Memory B cell (primary cell): Measurements from ENCODE around the gene PAX8.

ENCODE experiments used
- ATAC-seq: fragments of 150-1000 bp; cut with Tn5 transposase; 2 replicates; pipeline ENCODE4 v1.10.0; 2021; ENCODE audit warnings: low read depth, mild to moderate bottlenecking, moderate library complexity
- DNase-seq, 2 donors: peaks; one replicate each; pipeline ENCODE4 v3.0.0; 2022; ENCODE audit warnings: low spot score in 2 of 2
- H3K27ac Mint-ChIP-seq: one replicate; pipeline ENCODE4 v1.8.0; 2022; ENCODE audit warnings: mild to moderate bottlenecking, moderate library complexity, mixed read lengths
- H3K27me3 Mint-ChIP-seq: one replicate; pipeline ENCODE4 v1.8.0; 2022; ENCODE audit warnings: mixed read lengths
- H3K36me3 Mint-ChIP-seq: one replicate; pipeline ENCODE4 v1.8.0; 2022; ENCODE audit warnings: mild to moderate bottlenecking, mixed read lengths
- H3K4me1 Mint-ChIP-seq: one replicate; pipeline ENCODE4 v1.8.0; 2022; ENCODE audit warnings: mixed read lengths
- H3K4me3 Mint-ChIP-seq: one replicate; pipeline ENCODE4 v1.8.0; 2022; ENCODE audit warnings: mild to moderate bottlenecking, moderate library complexity, mixed read lengths
- H3K9me3 Mint-ChIP-seq: one replicate; pipeline ENCODE4 v1.8.0; 2022; ENCODE audit warnings: mixed read lengths

PAX8 gene

GRCh38 chr2:113209646-113210171 lies 69.0 kb downstream of the PAX8 start:
- Mint-ChIP-seq H3K4me3 (no peak overlapping the region), H3K9me3 (no peaks in the 10 kb centered on the region), H3K27me3 (peaks cover 8% of the 10 kb centered on the region), H3K27ac (peak overlapping the region; percentile 76), H3K36me3 (no peaks in the 10 kb centered on the region), H3K4me1 (peaks cover 11% of the 10 kb centered on the region)
- ATAC-seq (no peak), DNase-seq (no peak)

- Mint-ChIP-seq H3K27me3 (peaks cover 6% of the 10 kb centered on the region), H3K27ac (no peak overlapping the region), H3K4me1 (peaks cover 16% of the 10 kb centered on the region), H3K36me3 (no peaks in the 10 kb centered on the region), H3K9me3 (no peaks in the 10 kb centered on the region), H3K4me3 (no peak overlapping the region)
- ATAC-seq (no peak), DNase-seq (no peak)
These were observed 69.6 kb downstream of the PAX8 start for GRCh38 chr2:113209011-113209645.

GRCh38 chr2:113208396-113208795 lies 70.3 kb downstream of the PAX8 start:
- H3K27ac Mint-ChIP-seq = peak overlapping the region; percentile 16
- ATAC-seq (no peak), DNase-seq (no peak)
- no peaks in the 10 kb centered on the region for H3K9me3 Mint-ChIP-seq
- H3K4me1 Mint-ChIP-seq = peaks cover 20% of the 10 kb centered on the region
- no peak overlapping the region for H3K4me3 Mint-ChIP-seq
- H3K27me3 Mint-ChIP-seq = peaks cover 6% of the 10 kb centered on the region
- peaks cover 2% of the 10 kb centered on the region for H3K36me3 Mint-ChIP-seq

- H3K27me3 Mint-ChIP-seq = no peaks in the 10 kb centered on the region
- H3K9me3 Mint-ChIP-seq = no peaks in the 10 kb centered on the region
- H3K4me1 Mint-ChIP-seq = peaks cover 25% of the 10 kb centered on the region
- no peak overlapping the region for H3K4me3 Mint-ChIP-seq
- DNase-seq (no peak), ATAC-seq (no peak)
- no peak overlapping the region for H3K27ac Mint-ChIP-seq
- H3K36me3 Mint-ChIP-seq = peaks cover 3% of the 10 kb centered on the region
These were observed 71.7 kb downstream of the PAX8 start for GRCh38 chr2:113207021-113207420.

GRCh38 chr2:113206251-113206650 lies 72.5 kb downstream of the PAX8 start:
- peak overlapping the region; percentile 9 for H3K27ac Mint-ChIP-seq
- H3K36me3 Mint-ChIP-seq = peaks cover 3% of the 10 kb centered on the region
- H3K4me1 Mint-ChIP-seq = peaks cover 25% of the 10 kb centered on the region
- DNase-seq (no peak), ATAC-seq (no peak)
- no peaks in the 10 kb centered on the region for H3K27me3 Mint-ChIP-seq
- no peak overlapping the region for H3K4me3 Mint-ChIP-seq
- no peaks in the 10 kb centered on the region for H3K9me3 Mint-ChIP-seq

- peaks cover 23% of the 10 kb centered on the region for H3K4me1 Mint-ChIP-seq
- ATAC-seq (peak; percentile 75), DNase-seq (peak; percentile 66 to 72)
- H3K4me3 Mint-ChIP-seq = no peak overlapping the region
- peaks cover 6% of the 10 kb centered on the region for H3K36me3 Mint-ChIP-seq
- no peaks in the 10 kb centered on the region for H3K9me3 Mint-ChIP-seq
- peak overlapping the region; percentile 77 for H3K27ac Mint-ChIP-seq
- no peaks in the 10 kb centered on the region for H3K27me3 Mint-ChIP-seq
These were observed 74.7 kb downstream of the PAX8 start for GRCh38 chr2:113203901-113204519.

- no peaks in the 10 kb centered on the region for H3K9me3 Mint-ChIP-seq
- no peak for ATAC-seq
- peaks cover 6% of the 10 kb centered on the region for H3K36me3 Mint-ChIP-seq
- no peak for DNase-seq
- peak overlapping the region; percentile 76 for H3K27ac Mint-ChIP-seq
- H3K4me1 Mint-ChIP-seq = peaks cover 23% of the 10 kb centered on the region
- no peaks in the 10 kb centered on the region for H3K27me3 Mint-ChIP-seq
- H3K4me3 Mint-ChIP-seq = no peak overlapping the region
These were observed 75.5 kb downstream of the PAX8 start for GRCh38 chr2:113203217-113203530.

- no peaks in the 10 kb centered on the region for H3K27me3 Mint-ChIP-seq
- H3K4me3 Mint-ChIP-seq = no peak overlapping the region
- peaks cover 23% of the 10 kb centered on the region for H3K4me1 Mint-ChIP-seq
- DNase-seq (no peak), ATAC-seq (no peak)
- H3K36me3 Mint-ChIP-seq = peaks cover 6% of the 10 kb centered on the region
- H3K9me3 Mint-ChIP-seq = no peaks in the 10 kb centered on the region
- H3K27ac Mint-ChIP-seq = peak overlapping the region; percentile 76
These were observed 76.2 kb downstream of the PAX8 start for GRCh38 chr2:113202305-113203216.

GRCh38 chr2:113201496-113202304 lies 77.0 kb downstream of the PAX8 start:
- no peaks in the 10 kb centered on the region for H3K9me3 Mint-ChIP-seq
- no peak overlapping the region for H3K4me3 Mint-ChIP-seq
- peaks cover 6% of the 10 kb centered on the region for H3K36me3 Mint-ChIP-seq
- H3K27me3 Mint-ChIP-seq = no peaks in the 10 kb centered on the region
- DNase-seq = no peak
- no peak overlapping the region for H3K27ac Mint-ChIP-seq
- H3K4me1 Mint-ChIP-seq = peaks cover 23% of the 10 kb centered on the region
- ATAC-seq = no peak

GRCh38 chr2:113200736-113201490 lies 77.8 kb downstream of the PAX8 start:
- no peaks in the 10 kb centered on the region for H3K9me3 Mint-ChIP-seq
- no peak overlapping the region for H3K4me3 Mint-ChIP-seq
- H3K4me1 Mint-ChIP-seq = peaks cover 19% of the 10 kb centered on the region
- no peak for DNase-seq
- ATAC-seq = no peak
- H3K27me3 Mint-ChIP-seq = no peaks in the 10 kb centered on the region
- H3K27ac Mint-ChIP-seq = no peak overlapping the region
- H3K36me3 Mint-ChIP-seq = peaks cover 9% of the 10 kb centered on the region

GRCh38 chr2:113200236-113200635 lies 78.5 kb downstream of the PAX8 start:
- peaks cover 13% of the 10 kb centered on the region for H3K36me3 Mint-ChIP-seq
- H3K27me3 Mint-ChIP-seq = no peaks in the 10 kb centered on the region

GRCh38 chr2:113198790-113199612 lies 79.7 kb downstream of the PAX8 start:
- Mint-ChIP-seq H3K9me3 (no peaks in the 10 kb centered on the region), H3K4me1 (peaks cover 9% of the 10 kb centered on the region), H3K27ac (no peak overlapping the region)

More at GRCh38 chr2:113200236-113200635, 78.5 kb downstream of the PAX8 start:
- ATAC-seq = no peak
- peaks cover 16% of the 10 kb centered on the region for H3K4me1 Mint-ChIP-seq
- H3K4me3 Mint-ChIP-seq = no peak overlapping the region
- H3K9me3 Mint-ChIP-seq = no peaks in the 10 kb centered on the region
- peak overlapping the region; percentile 2 for H3K27ac Mint-ChIP-seq
- no peak for DNase-seq

More at GRCh38 chr2:113198790-113199612, 79.7 kb downstream of the PAX8 start:
- DNase-seq = peak; percentile 86 to 92
- H3K27me3 Mint-ChIP-seq = no peaks in the 10 kb centered on the region
- ATAC-seq = peak; percentile 88
- peaks cover 14% of the 10 kb centered on the region for H3K36me3 Mint-ChIP-seq
- H3K4me3 Mint-ChIP-seq = peak overlapping the region; percentile 67
